DOHH2 (cell line): ENCODE measurements around the gene KCTD3.

Source experiments
- H3F3A ChIP-seq: fragments of 200-600 bp; sonication (generic), shearing (Covaris generic); 2 replicates; pipeline ENCODE4 v1.6.0; 2016; ENCODE audit warnings: antibody characterized with exemption, mild to moderate bottlenecking; ENCODE audit not compliant: control insufficient read depth, insufficient read depth
- H3K27ac ChIP-seq: fragments of 200-600 bp; sonication (generic); 2 replicates; pipeline ENCODE4 v1.5.1; 2014; ENCODE audit warnings: low read depth, mild to moderate bottlenecking, low read length, moderate library complexity
- H3K27me3 ChIP-seq: fragments of 200-600 bp; sonication (generic); 2 replicates; pipeline ENCODE4 v1.6.1; 2014; ENCODE audit warnings: mild to moderate bottlenecking, low read length, mixed read lengths; ENCODE audit not compliant: control insufficient read depth
- H3K36me3 ChIP-seq: fragments of 200-600 bp; sonication (generic); 2 replicates; pipeline ENCODE4 v1.6.1; 2014; ENCODE audit warnings: mild to moderate bottlenecking, low read length, moderate library complexity, mixed read lengths; ENCODE audit not compliant: control insufficient read depth
- H3K4me1 ChIP-seq: fragments of 200-600 bp; sonication (generic); 2 replicates; pipeline ENCODE4 v1.6.1; 2014; ENCODE audit warnings: mild to moderate bottlenecking, low read length, mixed read lengths; ENCODE audit not compliant: control insufficient read depth
- H3K4me2 ChIP-seq: fragments of 200-600 bp; sonication (generic); 2 replicates; pipeline ENCODE4 v1.6.0; 2014; ENCODE audit warnings: mild to moderate bottlenecking, low read length, moderate library complexity
- H3K4me3 ChIP-seq: fragments of 200-600 bp; sonication (generic); 2 replicates; pipeline ENCODE4 v1.5.1; 2014; ENCODE audit warnings: mild to moderate bottlenecking, low read length, mixed read lengths
- H3K79me2 ChIP-seq: fragments of 200-600 bp; sonication (generic); 2 replicates; pipeline ENCODE4 v1.6.1; 2014; ENCODE audit warnings: mild to moderate bottlenecking, low read length, mixed read lengths; ENCODE audit not compliant: control insufficient read depth
- H3K9me2 ChIP-seq: fragments of 200-600 bp; sonication (generic); replicated peaks from 2 replicates; pipeline ENCODE4 v1.6.1; 2014; ENCODE audit warnings: mild to moderate bottlenecking, low read length, mixed read lengths; ENCODE audit not compliant: control insufficient read depth
- H3K9me3 ChIP-seq: fragments of 200-600 bp; sonication (generic); 2 replicates; pipeline ENCODE4 v1.6.1; 2014; ENCODE audit warnings: antibody characterized with exemption, low read length, mixed read lengths; ENCODE audit not compliant: control insufficient read depth, insufficient read depth
- H4K20me1 ChIP-seq: fragments of 200-600 bp; sonication (generic); 2 replicates; pipeline ENCODE4 v1.6.0; 2014; ENCODE audit warnings: low read depth, mild to moderate bottlenecking, antibody characterized with exemption, low read length, moderate library complexity; ENCODE audit not compliant: control insufficient read depth, insufficient read depth
- EZH2phosphoT487 ChIP-seq: fragments of 200-600 bp; sonication (generic); IDR thresholded peaks from 2 replicates; pipeline ENCODE4 v1.6.1; 2017; ENCODE audit warnings: borderline replicate concordance, mild to moderate bottlenecking, antibody characterized with exemption, low read length, moderate library complexity, mixed read lengths
- TF ChIP-seq, protein P1 (sequence below): fragments of 200-600 bp; sonication (generic); IDR thresholded peaks from one replicate; pipeline ENCODE4 v1.5.1; 2014; ENCODE audit warnings: antibody characterized with exemption, mild to moderate bottlenecking, low read depth, low read length; ENCODE audit not compliant: poor library complexity, severe bottlenecking

The KCTD3 gene

DNA sequence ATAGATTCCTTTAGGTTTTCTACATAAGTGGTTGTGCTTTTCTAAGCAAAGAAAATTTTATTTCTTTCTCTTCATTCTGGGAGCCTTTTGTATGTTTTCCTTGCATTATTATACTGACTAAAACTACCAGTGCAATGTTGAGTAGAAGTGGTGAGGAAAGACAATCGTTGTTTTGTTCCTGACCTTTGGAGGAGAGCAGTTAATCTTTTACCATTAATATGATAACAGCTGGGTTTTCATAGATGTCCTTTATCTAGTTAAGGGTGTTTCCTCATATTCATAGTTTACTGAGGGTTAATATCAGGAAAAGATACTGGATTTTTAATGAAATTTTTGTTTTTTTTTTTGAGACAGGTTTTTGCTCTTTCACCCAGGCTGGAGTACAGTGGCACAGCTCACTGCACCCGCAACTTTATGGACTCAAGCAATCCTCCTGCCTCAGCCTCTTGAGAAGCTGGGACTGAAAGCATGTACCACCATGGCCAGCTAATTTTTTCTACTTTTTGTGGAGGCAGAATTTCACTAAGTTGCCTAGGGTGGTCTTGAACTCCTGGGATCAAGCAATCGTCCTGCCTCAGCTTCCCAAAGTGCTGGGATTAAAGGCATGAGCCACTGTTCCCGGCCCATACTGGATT, 9.0 kb upstream of the KCTD3 start:
- Histone ChIP-seq H3K4me2 (no peak overlapping the region), H3K79me2 (no peaks in the 10 kb centered on the region), H3K9me3 (no peaks in the 10 kb centered on the region; the same call in 1 of the 2 replicates), H3K27ac (no peak overlapping the region), H3K4me3 (no peak overlapping the region), H4K20me1 (no peaks in the 10 kb centered on the region), H3K36me3 (no peaks in the 10 kb centered on the region), H3K9me2 (no peaks in the 10 kb centered on the region), H3F3A (no peaks in the 10 kb centered on the region), H3K27me3 (peaks cover 4% of the 10 kb centered on the region; the same call in 1 of the 2 replicates), H3K4me1 (no peaks in the 10 kb centered on the region)
- TF ChIP-seq, protein P1, sequence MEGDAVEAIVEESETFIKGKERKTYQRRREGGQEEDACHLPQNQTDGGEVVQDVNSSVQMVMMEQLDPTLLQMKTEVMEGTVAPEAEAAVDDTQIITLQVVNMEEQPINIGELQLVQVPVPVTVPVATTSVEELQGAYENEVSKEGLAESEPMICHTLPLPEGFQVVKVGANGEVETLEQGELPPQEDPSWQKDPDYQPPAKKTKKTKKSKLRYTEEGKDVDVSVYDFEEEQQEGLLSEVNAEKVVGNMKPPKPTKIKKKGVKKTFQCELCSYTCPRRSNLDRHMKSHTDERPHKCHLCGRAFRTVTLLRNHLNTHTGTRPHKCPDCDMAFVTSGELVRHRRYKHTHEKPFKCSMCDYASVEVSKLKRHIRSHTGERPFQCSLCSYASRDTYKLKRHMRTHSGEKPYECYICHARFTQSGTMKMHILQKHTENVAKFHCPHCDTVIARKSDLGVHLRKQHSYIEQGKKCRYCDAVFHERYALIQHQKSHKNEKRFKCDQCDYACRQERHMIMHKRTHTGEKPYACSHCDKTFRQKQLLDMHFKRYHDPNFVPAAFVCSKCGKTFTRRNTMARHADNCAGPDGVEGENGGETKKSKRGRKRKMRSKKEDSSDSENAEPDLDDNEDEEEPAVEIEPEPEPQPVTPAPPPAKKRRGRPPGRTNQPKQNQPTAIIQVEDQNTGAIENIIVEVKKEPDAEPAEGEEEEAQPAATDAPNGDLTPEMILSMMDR, result no peak
- no peak for TF ChIP-seq EZH2phosphoT487

DNA sequence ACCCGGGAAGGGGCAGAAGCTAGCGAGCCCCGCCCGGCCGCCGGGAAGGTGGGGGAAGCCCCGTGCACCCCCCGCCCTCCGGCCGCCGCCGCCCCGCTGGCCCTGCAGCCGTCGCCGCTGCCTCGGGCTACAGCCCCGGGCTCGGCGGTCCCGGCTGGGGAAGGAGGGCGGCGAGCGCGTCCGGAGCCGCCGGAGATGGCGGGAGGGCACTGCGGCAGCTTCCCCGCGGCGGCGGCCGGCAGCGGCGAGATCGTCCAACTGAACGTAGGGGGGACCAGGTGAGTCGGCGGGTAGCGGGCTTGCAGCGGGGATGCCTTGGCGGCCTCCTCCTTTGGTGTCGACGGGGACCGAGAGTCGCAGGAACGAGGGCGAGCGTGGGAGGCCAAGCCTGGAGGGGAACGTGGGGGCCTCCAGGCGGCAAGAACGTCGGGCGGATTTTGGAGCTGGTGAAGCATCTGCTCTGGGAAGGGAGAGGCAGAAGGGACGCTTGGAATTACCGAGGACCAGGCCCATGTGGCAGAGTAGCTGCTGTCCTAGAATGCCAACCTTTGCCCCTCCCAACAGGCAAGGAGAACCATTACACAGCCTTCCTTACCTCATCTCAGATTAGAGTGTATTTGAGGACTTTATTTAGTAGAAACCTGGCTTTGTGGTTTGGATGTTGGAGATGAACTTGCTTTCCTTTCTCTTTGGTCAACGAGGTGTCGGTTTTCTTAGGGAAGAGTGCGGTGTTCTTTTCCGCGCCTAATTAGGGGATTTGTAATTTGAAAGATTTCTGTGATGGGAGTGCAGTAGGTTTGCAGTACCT, 591 bp downstream of the KCTD3 start:
- Histone ChIP-seq H3F3A (0 out of 2 replicates have a peak, but pooled peaks cover 3% of the 10 kb centered on the region), H3K27ac (peak overlapping the region; percentile 28), H3K79me2 (peaks cover 61% of the 10 kb centered on the region), H3K36me3 (peaks cover 5% of the 10 kb centered on the region; the same call in 1 of the 2 replicates), H3K4me1 (peaks cover 44% of the 10 kb centered on the region), H4K20me1 (peaks cover 9% of the 10 kb centered on the region; the same call in 1 of the 2 replicates), H3K4me2 (peak overlapping the region; percentile 57), H3K27me3 (no peaks in the 10 kb centered on the region), H3K9me2 (no peaks in the 10 kb centered on the region), H3K4me3 (peak overlapping the region; percentile 97), H3K9me3 (no peaks in the 10 kb centered on the region)
- TF ChIP-seq, protein P1, result no peak
- no peak for TF ChIP-seq EZH2phosphoT487

DNA sequence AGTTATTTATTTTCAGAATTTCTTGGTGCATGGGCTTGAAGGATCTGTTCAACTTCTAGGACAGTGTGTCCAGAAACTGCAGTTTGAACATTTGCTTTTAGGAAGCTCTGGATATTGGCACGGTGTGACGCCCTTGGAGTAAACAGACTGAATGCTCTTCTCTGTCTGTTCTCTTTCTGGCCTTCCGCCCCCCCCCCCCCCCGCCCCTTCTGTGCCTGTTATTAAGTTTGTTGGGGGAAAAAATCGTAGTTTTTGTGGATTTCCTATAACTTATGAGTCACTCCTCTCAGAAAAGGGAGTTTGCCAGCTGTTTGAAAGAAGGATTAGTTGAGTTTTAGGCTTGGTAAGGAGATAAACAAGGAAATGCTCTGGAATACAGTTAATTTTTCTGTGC, 1.2 kb downstream of the KCTD3 start:
- Histone ChIP-seq H3K79me2 (peaks cover 67% of the 10 kb centered on the region), H3F3A (0 out of 2 replicates have a peak, but pooled peaks cover 3% of the 10 kb centered on the region), H3K9me2 (no peaks in the 10 kb centered on the region), H3K27me3 (no peaks in the 10 kb centered on the region), H4K20me1 (peaks cover 10% of the 10 kb centered on the region; the same call in 1 of the 2 replicates), H3K36me3 (peaks cover 5% of the 10 kb centered on the region; the same call in 1 of the 2 replicates), H3K9me3 (no peaks in the 10 kb centered on the region), H3K27ac (0 out of 2 replicates have a peak overlapping the region, but pooled peaks have one; percentile 28), H3K4me3 (peak overlapping the region; percentile 97), H3K4me1 (peaks cover 45% of the 10 kb centered on the region), H3K4me2 (peak overlapping the region; percentile 57)
- no peak for TF ChIP-seq EZH2phosphoT487
